Raji (cell line): ENCODE results near the gene TRPM5.

Experiments used
- POLR2A ChIP-seq: IDR thresholded peaks from 2 replicates; pipeline ENCODE4 v1.6.1; 2011; ENCODE audit warnings: low read depth, low read length, control low read depth; ENCODE audit not compliant: insufficient read depth

Gene TRPM5, protein sequence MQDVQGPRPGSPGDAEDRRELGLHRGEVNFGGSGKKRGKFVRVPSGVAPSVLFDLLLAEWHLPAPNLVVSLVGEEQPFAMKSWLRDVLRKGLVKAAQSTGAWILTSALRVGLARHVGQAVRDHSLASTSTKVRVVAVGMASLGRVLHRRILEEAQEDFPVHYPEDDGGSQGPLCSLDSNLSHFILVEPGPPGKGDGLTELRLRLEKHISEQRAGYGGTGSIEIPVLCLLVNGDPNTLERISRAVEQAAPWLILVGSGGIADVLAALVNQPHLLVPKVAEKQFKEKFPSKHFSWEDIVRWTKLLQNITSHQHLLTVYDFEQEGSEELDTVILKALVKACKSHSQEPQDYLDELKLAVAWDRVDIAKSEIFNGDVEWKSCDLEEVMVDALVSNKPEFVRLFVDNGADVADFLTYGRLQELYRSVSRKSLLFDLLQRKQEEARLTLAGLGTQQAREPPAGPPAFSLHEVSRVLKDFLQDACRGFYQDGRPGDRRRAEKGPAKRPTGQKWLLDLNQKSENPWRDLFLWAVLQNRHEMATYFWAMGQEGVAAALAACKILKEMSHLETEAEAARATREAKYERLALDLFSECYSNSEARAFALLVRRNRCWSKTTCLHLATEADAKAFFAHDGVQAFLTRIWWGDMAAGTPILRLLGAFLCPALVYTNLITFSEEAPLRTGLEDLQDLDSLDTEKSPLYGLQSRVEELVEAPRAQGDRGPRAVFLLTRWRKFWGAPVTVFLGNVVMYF (N-terminal part only)

DNA sequence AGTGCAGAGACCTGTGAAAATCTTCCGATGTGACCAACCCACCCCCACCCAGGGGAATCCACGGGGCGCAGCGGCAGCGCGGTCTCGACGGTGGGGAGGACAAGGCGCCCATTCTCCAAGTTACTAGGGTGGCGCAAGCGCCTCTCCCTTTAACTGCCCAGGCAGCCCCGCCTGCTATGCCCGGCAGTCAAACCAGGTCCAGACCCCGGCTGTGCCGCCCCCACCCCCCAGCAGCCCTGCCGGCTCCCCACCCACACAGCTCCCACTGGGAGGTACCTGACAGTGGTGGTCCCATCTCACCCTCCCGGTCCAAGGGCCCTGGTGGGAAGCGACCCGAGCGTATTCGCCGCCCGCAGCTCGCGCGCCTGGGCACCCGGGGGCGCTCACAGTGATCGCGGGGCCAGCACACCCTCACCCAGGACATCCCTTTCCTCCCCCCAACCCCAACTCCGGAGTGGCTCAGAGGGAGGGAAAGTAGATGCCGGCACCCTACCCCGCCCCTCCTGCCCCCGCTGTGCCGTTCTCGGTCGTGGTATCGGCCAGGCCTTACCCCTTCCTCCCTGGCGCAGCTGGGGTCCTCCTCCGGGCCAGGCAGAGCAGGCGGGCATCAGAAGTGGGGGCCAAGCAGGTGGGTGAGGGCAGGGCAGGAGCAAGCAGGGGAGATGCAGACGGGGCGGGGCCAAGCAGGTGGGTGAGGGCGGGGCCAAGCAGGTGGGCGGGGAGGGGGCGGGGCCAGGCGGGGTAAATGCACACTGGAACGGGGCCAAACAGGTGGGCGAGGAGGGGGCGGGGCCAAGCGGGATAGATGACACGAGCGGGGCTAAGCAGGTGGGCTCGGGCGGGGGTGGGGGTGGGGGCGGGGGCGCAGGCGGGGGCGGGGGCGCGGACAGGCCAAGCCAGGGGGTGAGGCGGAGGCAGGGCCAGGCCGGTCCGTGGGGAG is at the start of gene TRPM5:
Gene TRPM5 (minus strand): TSS at position 634 of the 940 bp plus-strand sequence. CDS start 21,478 bp downstream, outside the sequence.
- TF ChIP-seq POLR2A = no peak

DNA sequence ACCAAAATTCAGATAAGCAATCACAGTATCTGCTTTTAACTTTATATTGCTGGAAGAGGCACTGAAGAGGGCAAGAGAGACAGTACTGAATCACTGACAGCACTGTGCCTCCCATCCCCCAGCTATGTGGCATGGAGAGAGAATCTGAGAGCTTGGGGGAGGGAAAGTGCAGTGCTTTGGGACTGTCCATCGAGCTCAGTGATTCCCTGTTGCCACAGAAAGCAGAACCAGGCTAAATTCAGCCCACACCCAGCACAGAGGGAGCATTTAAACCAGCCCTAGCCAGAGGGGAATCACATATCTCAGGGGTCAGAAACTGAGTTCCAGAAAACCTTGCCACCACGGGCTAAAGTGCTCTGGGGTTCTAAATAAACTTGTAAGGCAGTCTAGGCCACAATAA is 44.8 kb upstream of the TRPM5 start:
- TF ChIP-seq POLR2A = no peak

DNA sequence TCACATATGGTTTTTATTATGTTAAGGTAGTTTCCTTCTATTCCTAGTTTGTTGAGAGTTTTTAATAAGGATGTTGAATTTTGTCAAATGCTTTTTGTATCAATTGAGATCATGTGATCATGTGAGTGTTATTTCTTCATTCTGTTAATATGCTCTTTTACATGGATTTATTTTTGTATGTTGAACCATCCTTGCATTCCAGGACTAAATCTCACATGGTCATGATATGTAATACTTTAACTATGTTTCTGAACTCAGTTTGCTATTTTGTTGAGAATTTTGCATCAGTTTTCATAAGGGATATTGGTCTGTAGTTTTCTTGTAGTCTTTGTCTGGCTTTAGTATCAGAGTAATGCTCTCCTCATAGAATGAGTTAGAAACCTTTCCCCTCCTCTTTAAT is 43.7 kb upstream of the TRPM5 start:
- no peak for TF ChIP-seq POLR2A

DNA sequence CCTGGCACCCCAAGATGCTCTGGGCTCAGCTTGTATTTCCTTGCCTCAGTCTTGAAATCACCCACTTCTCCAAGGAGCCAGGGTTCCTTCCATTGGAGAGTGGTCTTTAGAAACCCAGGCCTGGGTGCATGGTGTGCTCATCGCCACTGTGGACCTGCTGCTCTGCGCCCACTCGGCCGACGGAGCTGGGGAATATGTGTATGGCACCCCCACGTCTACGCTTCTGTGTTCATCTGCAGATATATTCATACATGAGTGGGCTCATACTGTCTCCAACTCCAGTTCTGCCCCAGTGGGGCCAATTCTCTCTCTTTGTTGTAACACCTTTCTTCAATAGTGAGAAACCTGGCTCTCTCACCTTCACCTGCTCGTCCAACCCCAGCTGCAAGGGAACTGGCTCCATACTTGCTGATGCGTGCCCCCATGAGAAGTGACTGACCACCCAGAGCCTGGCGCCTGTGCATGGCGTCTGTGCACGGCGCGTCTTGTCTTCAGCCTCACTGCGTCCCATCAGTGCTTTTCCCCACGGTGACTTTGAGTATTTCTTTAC is 40.3 kb upstream of the TRPM5 start:
- no peak for TF ChIP-seq POLR2A

DNA sequence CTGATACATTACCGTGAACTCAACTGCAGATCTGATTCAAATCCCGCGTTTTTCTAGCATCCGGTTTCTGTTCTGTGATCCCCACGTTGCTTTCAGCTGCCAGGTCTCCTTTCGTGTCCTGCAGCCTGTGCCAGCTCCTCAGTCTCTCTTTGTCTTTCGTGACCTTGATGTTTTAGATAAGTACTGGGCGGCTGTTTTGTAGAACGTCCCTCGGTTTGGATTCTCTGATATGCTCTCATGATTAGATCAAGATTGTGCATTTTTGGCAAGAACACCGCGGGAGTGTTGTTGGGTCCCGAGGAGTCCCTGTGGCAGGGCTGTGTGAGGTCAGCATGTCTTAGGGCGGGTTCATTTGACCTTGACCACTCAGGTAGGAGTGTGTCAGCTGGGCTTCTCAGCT is 39.1 kb upstream of the TRPM5 start:
- TF ChIP-seq POLR2A = no peak

DNA sequence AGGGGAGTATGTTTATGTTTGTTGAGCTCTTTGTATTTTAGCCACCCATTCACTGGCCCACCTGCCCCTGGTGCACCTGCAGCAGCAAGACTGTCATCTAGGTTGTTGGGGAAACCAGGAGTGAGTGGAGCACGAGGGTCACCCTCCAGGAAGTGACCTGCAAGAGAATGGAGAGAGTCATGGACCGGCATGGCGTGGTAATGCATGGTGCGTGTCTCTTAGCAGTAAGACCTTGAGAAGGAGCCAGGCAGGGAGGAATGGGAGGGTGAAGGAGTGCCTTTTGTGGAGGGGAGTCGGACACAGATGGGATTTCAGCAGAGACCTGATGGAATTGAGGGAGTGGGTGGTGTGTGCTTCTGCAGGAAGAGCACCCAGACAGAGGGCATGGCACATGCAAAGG is 38.4 kb upstream of the TRPM5 start:
- no peak for TF ChIP-seq POLR2A

DNA sequence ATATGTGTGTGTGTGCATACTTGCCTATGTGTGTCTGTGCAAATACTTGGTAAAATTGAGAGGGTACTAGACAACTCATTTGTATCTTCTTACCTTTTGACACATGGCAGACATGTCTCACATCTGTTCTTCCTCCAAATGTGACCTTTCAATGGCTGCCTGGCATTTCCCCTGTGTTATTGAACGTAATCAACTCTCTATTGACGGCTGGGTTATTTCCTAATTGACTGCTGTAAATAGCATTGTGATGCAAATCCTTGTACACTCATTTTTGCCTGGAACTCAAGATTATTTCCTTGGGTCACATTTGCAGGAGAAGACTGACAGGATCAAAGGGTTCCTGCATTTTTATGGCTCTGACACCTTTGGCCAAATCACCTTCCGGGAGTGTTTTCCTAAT is 37.9 kb upstream of the TRPM5 start:
- TF ChIP-seq POLR2A = no peak

DNA sequence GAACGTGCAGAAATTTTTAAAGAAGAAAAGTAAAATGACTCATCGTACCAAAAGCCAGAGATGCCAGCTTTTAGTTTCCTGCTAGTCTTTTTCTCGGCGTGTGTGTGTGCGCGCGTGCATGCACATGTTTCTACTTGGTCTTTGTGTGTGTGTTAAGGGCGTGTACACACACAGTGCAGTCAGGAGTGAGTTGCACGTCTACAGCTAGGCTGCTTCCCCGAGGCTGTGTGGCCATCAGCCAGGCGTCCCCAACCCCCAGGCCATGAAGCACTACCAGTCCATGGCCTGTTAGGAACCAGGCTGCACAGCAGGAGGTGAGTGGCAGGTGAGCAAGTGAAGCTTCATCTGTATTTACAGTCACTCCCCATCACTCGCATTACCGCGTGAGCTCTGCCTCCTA is 36.9 kb upstream of the TRPM5 start:
- TF ChIP-seq POLR2A = no peak

DNA sequence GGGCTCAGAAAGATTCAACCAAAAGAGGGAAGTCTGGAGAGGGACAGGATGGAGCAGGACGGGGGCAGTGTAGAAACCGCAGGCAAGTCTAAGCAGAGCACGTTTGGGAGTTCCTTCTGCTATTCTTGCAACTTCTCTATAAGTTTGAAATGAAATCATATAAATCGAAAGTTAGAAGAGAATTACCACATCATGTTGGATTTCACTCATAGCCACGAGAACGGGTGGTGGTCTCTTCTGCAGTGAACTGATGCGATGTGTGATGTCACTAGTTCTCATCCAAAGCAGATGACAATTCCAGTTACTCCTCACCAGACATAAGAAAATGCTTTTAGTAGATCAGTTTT is 36.5 kb upstream of the TRPM5 start:
- no peak for TF ChIP-seq POLR2A

DNA sequence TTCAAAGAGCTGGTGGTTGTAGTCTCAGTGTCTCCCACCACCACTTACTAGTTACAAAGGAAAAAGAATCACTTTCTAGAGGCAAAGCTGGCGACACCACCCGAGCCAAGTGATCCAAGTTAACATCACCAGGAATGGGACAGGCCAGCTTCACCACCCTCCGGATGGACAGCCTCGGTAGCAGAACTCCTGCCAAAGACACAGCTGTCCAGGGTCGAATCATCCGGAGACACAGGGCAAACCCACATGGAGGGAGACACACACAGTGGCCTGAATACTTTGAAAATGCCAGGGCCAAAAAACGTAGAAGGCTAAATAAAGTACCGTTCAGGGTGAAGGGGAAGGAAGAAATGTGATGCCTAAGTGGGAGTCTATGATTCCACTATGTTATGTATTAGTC is 33.6 kb upstream of the TRPM5 start:
- no peak for TF ChIP-seq POLR2A

DNA sequence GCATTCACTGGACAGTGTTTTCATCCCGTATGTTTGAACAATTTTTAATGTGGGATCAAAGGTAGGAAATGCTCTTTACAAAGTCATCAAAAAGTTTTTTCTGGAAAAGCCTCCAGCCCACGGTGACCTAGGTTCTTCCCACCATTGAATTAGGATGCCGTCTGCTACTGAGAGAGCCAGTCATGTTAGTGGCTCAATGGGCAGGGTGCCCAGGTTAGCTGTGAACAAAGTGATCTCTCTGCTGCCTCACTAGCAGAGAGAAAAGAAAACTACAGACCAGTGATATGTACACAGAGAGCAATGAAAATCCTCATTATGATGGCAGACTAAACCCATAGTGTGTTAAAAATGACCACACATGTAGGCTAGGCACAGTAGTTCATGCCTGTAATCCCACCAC is 32.9 kb upstream of the TRPM5 start:
- TF ChIP-seq POLR2A = no peak

DNA sequence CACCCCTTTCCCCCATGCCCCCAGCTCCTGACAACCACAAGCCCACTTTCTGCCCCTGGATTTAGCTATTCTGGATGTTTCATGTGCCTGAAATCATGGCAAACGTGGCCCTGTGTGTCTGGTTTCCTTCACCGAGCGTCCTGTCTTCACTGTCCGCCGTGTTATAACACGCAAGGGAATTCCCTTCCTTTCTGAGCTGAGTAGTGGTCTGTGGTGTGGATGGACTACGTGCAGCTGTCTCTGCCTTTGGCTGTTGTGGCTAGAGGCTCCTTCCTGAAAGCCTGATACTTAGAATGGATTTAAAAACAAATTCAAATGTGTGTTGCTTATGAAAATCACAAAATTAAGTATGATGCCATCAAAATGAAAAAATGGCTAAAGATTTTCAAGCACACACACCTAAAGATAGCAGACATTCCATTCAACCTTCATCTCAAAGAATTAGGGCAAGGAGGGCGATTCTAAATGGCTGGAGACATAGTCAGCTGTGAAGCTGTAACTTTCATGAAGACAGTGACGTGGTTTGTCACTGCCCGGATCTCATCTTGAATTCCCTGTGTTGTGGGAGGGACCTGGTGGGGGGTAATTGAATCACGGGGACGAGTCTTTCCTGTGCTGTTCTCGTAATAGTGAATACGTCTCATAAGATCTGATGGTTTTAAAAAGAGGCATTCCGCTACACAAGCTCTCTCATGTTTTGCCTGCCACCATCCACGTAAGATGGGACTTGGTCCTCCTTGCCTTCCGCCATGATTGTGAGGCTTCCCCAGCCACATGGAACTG is 31.0 kb upstream of the TRPM5 start:
- TF ChIP-seq POLR2A = no peak

DNA sequence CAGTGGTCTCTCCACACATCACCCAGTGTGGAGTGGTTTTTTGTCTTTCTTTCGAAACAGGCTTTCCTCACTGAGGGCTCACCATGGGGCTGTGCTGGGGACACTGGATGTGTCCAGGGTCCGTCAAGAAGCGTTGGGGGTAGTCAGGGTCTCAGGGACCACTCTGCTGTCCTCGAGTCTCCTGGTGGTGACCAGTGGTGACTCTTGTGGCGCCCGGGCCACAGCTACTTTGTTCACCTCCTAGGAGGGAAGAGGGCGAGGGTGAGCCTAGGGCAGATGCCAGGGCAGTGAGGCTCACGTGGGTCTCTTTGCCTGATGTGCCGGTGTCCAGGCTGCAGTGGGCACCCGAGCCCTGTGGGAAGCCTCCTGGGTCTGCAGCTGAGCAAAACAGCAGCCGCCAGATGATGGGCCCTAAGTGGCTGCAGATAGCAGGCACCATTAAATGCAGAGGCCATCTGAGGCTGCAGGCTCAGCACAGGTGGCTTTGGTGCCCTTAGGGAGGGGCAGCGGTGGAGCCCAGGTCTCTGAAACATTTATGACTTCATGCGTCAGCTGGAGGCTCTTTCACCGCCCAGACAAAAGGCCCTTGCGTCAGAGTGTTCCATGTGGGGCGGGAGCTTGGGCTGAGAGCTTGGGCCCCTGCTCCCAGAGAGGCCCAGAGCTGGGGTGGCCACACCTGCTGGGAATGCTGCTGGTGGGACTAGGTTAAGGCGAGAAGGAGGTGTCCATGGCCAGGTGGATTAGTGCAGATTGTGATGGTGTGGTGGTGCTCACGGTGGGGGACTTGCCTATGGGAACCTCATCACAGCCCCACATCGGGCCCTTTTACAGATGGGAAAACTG is 30.0 kb upstream of the TRPM5 start:
- no peak for TF ChIP-seq POLR2A
